ENCODE results near the gene DNTT.
"Not testable (repeated sequence)": the region's sequence is repeated elsewhere in the genome, so short reads cannot be mapped to it uniquely, and the experiment has no call there.

The DNTT gene

DNA sequence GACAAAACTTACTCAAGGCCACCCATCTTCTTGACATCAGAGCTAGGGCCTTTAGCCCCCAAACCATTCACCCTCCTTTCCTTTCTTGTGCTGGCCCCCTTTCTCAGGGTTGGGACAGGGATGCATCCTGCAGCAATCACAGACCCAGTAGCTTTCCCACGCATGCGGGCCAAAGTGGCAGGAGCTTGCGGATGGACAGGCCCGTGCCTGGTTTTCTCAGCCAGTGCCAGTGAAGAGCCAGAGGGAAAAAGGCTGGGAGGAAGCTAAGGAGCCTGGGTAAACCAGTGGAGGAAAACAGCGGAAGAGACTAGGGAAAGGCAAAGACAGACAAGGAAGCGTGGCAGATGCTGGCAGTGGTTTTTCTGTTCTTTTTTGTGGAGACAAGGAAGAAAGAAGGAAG lies 27.8 kb upstream of the DNTT start:
- no peak for DNase-seq (ENCODE audit: low read depth in 2 of 2)

DNA sequence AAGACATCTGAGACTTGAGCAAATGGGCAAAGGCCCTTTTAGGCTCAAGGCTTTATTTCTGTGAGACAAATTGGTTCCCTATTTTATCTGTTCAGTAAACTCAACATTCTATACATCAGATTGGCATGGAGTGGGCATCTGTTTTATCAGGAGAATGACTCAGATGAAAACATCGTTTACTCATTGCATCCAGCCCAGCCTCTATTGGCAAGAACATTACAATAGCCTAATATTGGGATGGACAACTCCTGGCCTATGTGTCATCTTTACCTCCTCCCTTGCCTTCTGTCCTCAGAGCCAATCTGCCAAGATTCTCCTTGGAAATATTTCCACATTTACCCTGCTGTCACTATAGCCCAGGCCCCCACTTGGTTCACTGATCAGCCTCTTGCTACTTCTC lies 27.4 kb upstream of the DNTT start:
- DNase-seq (ENCODE audit: low read depth in 2 of 2) = no peak

DNA sequence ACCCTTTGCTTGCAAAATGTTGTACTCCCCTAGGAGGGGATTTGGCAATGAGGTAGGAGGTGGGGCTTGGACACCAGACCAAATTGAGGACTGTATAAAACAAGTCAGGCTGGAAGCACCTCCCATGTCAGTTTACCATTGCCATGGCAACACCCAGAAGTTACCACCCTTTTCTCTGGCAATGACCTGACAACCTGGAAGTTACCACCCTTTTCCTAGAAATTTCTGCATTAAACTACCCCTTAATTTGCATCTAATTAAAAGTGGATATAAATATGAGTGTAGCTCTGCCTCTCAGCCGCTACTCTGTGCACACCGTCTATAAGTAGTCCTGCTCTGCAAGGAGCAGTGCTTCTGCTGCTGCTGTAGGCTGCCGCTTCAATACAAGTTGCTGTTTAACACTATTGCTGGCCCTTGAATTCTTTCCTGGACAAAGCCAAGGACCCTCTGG lies 25.0 kb upstream of the DNTT start:
- DNase-seq (ENCODE audit: low read depth in 2 of 2) = no peak

DNA sequence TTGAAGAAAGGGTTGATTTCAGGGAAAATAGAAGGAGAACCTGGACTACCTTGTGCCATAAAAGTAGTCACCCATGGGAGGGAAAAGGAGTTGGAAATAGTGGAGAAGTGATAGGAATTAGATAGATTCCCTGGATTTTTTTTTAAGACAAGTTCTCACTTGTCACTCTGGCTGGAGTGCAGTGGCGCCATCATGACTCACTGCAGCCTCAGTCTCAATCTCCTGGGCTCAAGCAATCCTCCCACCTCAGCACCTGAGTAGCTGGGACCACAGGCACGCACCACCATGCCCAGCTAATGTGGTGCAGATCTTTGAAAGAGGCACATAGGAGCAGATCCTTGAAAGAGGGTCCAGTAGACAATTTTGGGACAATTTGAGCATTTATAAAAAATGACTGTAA lies 23.4 kb upstream of the DNTT start:
- DNase-seq (ENCODE audit: low read depth in 2 of 2) = no peak

DNA sequence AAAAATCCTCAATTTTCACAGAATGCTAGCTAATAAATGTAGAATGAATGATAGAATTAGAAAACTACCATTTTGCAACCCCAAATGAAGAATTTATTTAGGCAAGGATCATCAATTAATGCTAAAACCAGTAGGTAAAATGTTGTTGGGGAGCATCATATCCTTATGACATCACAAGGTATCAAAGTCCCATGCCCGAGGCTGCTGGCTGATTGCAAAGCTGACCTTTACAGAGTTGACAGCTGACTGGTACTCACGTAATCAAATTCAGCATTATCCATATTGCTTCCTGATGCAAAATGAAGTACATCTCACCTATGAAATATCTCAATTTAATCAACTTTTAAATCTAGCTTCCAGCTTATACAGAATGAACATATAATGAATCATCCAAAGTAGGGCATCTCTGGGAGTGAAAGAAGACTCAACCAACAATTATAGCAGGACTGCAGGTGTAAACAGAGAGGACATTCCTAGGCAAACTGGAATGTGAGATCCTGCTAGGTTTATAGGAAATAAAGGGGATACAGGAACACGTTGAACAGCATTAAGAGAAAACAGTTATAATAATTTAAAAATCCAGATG lies 22.7 kb upstream of the DNTT start:
- no peak for DNase-seq (ENCODE audit: low read depth in 2 of 2)

DNA sequence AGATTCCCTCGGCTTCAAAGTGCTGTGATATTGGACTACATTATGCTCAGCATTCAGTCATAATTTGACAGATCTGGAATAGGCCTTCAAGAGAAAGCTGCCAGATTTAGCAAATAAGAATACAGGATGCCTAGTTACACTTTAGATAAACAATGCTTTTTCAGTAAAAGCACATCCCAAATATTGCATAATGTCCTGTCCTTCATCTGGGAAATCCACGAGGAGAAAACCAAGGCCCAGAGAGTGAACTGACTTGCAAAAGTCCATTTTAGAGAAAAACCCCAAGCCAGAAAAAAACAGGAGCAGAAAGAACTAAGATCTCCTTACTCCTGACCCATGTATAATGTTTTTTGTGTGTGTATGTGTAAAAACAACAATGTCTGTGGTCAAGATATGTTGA lies 20.9 kb upstream of the DNTT start:
- no peak for DNase-seq (ENCODE audit: low read depth in 2 of 2)

DNA sequence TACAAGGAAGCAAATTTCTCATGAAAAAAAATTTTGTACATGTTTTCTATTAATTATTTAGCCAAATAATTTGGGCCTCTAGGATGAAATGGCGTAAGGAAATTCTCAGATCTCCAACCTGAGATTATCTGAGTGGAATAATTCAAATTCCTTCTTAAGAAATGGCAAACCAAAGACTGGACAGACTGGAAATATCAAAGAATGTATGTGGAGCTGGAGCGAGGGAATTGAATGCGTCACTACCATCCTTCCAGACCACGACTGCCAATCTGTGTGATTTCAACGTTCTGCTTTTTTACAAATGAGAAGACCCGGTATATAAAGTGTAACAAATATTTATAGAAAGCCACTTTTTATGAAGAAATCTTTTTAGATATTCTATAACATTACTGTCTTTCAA lies 20.5 kb upstream of the DNTT start:
- no peak for DNase-seq (ENCODE audit: low read depth in 2 of 2)

DNA sequence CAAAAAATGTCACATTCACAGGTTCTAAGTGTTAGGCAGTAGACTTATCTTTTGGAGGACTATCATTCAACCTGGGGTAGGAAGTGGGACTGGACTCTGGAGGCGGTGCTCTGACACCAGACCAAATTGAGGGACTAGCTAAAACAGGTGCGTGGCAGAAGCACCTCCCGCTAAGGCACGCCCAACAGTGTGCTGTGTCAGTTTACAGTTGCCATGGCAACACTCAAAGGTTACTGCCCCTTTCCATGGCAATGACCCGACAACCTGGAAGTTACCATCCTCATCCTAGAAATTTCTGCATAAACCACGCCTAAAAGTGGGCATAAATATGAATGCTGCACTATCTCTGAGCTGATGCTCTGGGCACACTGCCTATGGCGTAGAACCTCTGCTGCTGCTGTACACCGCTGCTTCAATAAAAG lies 18.9 kb upstream of the DNTT start:
- no peak for DNase-seq (ENCODE audit: low read depth in 2 of 2)

DNA sequence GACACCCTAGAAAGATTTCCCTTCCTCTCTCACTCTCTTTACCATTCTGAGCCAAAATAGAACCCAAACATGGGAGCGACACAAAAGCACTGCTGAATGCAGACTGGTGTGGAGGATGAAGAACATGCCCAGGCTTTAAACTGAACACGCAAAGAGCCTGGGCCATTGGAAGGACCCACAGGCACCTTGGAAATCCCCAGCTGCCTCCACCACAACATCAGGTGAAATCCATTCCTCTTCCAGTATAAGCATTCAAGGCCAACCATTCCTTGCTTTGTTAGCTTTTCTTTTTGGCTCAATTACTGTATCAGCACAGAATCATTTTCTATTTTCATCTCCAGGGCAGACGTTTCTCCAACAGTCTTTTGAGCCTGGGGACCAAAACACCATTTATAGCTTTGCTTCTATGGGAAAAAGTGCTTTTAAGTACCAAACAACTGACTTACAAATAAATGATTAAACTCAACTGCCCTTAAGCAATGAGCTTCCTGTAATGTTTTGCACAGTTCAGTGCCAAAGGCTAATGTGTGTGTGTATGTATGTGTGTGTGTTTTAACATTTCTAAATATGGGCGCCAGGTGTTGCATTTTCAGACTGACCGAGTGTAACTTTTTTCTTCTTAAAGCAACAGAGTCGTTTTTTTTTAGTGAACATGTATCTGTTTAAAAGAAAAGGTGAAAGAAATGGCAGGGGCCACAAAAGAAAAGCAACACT lies 16.7 kb upstream of the DNTT start:
- no peak for DNase-seq (ENCODE audit: low read depth in 2 of 2)

DNA sequence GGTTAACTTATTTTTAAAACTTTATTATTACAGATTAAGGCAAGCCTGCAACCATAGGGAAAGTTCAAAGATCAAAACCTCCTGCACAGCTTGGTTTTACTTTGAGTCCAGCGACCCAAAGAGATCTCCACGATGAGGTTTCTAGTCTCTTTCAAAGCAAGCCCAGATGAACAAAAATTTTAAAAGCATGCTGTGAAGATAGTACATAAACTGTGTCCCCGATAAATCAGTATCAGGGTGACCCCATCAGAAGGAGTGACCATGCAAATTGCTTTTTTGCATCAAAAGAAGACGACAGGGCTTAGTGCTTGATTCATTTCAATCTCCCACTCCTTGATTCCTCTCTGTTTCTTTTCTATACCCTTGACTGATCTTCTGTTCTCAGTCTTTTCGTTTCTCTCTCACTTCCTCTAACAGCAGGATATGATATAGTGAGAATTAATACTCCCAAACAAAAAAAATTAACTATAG lies 16.0 kb upstream of the DNTT start:
- DNase-seq (ENCODE audit: low read depth in 2 of 2) = no peak

DNA sequence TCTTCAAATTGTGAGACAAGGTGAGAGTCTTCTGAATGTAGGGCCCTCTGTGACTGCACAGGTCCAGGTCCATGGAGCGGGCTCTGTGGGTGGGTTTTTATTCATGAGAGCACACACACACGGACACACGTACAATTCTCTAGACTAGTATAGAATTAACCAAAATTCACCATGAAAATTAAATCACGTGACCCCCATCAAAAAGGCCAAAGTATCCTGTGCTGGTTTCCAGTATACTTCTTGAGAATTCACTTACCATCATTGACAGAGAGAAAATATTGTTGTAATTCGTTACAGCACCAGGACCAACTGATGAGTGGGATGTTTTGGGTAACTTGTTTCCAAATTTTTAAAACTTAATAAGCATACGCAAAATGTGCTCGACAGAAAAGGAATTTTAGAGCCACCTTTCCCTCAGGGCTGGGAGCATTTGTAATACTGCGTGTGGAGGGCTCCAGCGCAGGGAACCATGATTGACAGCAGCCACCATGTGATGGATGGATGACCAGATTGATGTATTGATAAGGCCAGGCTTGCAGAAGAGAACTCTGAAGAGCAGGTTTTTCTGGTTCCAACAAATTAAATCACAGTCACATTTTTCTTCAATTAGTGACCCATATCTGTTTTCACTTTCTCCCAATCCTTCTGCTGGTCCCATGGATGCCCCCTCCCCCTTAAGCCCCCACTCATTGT lies 14.9 kb upstream of the DNTT start:
- DNase-seq (ENCODE audit: low read depth in 2 of 2) = no peak

DNA sequence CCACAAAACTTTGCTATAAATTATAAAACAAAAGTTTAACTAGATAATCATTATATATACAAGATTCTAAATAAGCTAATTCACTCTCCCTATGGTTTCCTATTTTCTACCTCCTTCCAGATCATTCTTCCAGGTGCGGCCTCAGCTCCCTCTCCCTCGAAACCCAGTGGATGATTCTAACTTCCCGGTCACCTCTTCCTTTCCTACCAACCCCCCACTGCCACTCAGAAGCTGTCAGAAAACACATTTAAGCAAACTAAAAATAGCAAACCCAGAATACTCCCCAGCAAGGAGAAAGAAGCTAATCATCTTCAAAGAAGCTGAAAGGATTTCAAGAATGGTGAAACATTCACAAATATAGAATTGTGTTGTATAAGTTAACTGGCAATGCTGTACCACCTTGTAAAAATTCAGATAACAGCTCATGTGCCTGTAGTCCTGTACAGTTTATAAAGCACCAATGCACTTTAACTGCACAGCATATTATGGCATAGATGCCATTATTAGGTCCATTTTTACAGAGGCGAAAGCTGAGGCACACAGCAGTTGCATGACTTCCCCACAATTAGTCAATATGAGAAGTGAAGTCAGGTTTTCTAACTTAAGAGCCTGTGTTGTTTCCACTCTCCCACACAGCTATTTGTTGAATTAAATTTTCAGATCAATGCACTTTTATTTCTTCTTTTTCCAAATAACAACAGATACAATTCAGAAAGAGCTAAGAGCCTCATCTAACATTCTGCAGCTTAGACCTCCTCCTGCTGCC lies 13.7 kb upstream of the DNTT start:
- DNase-seq (ENCODE audit: low read depth in 2 of 2) = no peak

DNA sequence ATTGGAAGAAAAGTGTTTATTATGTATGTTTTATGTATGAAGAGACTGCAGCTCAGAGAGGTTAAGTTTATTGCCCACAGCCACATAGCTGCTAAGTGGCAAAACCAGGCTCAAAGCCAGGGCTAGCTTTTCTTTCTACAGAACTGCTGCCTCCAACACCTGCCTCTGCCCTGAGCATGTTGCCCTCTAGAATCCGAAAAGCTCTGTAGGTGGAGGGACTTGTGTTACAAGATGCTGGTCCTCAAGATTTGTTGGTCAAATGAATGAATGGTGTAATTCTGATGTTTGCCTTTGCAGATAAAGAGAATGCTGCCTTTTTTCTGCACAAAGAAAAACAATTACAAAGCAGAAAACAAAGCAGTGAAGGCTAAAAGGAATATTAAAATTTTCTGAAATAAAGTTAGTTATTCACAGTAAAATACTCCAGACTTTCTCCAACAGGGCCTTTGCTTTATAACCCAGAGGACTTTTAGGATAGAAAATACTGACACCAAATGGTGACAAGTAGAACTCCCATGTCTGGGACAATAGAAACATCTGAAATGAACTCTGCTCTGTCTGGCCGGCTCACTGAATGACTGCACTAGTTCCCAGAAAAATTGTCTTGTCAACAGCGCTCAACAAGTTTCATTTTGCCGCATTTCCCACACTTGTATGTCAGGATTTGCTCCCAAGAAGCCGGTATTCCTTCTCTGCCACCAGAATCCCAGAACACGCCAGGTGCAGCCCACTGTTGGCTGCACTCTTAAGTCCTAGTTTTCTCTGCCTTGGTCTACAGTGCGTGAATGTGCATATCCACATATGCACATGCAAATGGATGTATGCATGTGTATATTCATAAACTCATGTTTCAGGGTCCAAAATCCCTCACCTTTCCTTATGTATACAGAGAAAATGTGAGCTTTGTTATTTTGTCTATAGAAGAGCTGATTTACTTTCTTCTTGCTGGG lies 11.0 kb upstream of the DNTT start:
- DNase-seq (ENCODE audit: low read depth in 2 of 2) = no peak

DNA sequence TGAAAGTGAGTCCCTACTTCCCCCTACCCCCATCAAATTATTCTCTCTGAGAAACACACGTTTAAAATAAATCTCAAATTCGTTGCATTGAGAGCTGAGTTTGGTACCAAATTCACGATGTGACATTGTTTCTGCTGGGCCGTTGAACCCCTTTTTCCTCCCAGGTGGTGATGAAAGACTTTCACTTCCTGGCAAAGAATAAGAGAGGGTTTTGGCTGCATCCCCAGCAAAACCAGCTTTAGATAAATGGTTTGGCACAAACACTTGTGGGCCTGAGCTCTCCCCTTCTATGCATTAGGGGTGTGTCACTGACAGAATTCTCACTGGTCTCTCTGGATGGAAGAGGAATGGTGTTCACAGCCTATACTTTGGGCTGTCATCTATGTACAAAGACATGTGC lies 8.8 kb upstream of the DNTT start:
- no peak for DNase-seq (ENCODE audit: low read depth in 2 of 2)

DNA sequence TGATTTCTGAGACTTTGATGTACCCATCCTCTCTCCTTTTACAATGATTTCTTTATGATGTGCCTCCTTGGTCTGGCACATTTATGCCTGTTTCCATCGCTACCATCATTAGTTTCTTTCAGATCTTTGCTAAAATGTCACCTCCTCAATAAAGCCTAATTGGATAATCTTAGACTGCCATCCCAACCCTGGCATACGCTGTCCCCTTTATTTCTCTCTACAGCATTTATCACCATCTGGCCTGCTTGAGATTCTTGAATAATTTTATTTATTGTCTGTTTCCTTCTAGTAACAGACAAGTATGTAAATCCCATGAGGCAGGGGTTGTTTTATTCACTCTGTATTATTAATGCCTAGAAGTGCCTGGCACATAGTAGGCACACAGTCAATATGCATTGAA lies 6.7 kb upstream of the DNTT start:
- no peak for DNase-seq (ENCODE audit: low read depth in 2 of 2)

DNA sequence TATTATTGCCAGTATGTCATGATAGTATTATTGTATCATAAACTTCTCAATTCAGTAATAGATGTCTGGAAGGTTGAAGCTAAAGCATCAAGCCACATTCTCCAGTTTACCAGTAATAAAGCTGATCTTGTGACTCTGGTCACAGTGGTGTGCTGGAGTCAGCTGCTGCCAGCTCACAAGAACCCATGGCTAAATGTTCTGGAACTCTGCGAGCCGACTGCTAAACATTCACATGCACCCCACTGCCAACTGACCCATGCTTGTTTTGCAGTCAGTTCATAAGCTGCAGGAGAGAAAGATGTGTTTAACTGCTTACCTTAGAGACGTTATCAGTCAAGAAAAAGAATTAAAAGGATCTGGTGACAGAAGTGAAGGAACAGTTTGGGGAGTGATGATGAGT lies 5.9 kb upstream of the DNTT start:
- DNase-seq (ENCODE audit: low read depth in 2 of 2) = no peak

DNA sequence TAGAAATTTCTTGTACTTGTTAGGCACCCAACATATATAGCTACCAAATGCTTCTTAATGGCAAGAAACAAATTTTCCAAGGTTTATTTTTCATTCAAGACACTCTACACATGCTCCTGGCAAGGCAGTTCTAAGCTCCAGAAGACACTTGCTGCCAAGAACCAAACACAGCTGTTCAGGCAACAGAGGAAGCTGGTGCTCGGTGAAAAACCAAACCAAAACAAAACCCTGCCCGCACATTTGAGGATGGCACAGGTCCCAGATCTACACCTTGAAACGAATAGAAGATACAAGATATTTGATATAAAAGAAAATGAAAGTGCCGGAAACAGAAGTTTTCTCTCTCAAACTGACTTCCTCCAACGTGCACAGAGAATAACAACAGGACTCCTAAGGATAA lies 4.9 kb upstream of the DNTT start:
- DNase-seq (ENCODE audit: low read depth in 2 of 2) = no peak

DNA sequence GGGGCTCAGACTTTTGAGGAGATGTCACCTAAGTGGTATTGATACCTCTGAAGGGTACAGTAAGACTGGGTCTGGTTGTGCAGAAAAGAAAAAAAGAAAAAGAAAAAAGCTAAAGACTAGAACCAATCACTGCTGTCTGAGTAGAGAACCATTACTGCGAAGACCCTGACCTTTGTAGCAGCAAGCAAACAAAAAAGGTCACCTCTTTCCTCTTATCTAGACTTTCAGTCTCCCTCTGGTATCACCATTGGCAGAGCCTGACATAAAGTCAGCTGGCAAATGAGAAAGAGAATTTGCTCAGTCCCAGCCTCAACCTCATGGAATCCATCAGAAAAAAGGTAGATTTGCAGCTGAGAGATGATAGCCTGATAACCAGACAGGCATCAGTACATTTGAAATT lies 2.6 kb upstream of the DNTT start:
- no peak for DNase-seq (ENCODE audit: low read depth in 2 of 2)

DNA sequence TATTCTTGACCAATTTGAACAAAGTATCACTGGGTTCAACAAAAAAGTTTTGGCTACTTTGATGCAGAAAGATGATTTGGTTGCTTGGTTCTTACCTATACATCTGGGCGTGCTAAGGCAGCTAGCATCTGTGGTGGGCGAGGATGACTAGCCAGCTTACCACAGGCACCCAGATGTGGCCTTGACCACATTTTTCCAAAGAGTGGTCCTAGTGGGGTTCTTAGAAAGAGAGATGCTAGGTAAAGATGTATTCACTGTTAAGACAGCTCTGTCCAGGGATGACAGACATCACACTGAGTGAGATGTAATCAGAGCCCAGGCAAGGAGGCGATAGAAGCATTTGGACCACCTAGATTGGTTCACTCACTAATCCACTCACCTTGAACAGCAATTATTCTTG lies 785 bp downstream of the DNTT start:
- no peak for DNase-seq (ENCODE audit: low read depth in 2 of 2)

DNA sequence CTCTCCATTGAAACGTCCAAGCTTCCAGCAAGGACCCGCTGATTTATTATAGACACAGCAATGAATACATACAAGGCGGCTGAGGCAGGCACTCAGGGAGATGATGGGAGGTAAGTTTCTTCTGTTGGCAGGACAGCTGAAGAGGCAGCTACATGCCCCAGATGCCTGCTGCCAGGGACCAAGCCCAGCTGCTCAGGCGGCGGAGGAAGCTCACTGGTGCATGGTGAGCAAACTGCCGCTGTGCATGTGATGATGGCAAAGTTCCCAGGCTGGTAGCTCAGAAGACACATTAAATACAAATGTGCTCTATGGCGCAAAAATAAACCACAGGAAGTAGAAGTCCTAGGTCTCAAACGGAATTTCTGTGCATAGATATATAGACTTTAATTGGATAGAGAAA lies 2.3 kb downstream of the DNTT start:
- DNase-seq (ENCODE audit: low read depth in 2 of 2) = no peak

DNA sequence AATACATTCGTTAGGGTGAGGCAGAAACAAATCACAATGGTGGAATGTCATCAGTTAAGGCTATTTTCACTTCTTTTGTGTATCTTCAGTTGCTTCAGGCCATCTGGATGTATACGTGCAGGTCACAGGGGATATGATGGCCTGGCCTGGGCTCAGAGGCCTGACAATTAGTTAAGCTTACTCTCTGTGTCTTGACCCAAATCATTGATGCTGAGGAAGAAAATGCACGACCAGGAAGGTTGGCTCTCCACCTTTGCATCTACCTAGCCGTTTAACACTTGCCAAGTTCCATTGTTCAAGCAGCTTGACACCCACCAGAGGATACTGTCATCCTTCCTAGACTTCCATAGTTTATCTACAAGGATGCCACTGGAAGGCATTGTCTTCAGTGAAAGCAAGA lies 4.6 kb downstream of the DNTT start:
- DNase-seq (ENCODE audit: low read depth in 2 of 2) = not testable (repeated sequence)

All from stimulated activated CD4-positive, alpha-beta T cell treated with anti-CD3 and anti-CD28 coated beads, Interleukin-15, amount 100 ng/mL, for 48 hours (primary cell).